ENCODE data around the gene OPRL1. TPM values are rescaled to one million over a fixed set of nuclear protein-coding genes. Genes with fewer than 3 reads are reported as not detected.

The OPRL1 gene
- polyA plus RNA-seq, 1 of the 3 experiments (the other 2 are of a cell fraction): 1.8 TPM

GRCh38 chr20:64062276-64062595 is 17.6 kb upstream of the OPRL1 start:
- Histone ChIP-seq H3K9me3 (no peaks in the 10 kb centered on the region), H3K9ac (peak overlapping the region; percentile 90), H3K27me3 (ENCODE audit: insufficient read depth) (no peaks in the 10 kb centered on the region), H4K20me1 (ENCODE audit: insufficient read depth) (no peaks in the 10 kb centered on the region), H3K79me2 (ENCODE audit: insufficient read depth) (peaks cover 15% of the 10 kb centered on the region; the same call in 1 of the 2 replicates), H3K4me1 (ENCODE audit: control insufficient read depth in 1 of 2, insufficient read depth in 2 of 2, low read depth in 1 of 2, low read length in 1 of 2) (peaks cover 14 to 20% of the 10 kb centered on the region in 2 experiments; a peak in 2 of 4 replicates), H3K4me2 (peak overlapping the region; percentile 98), H3F3A (replicated peaks; ENCODE audit: insufficient read depth) (peaks cover 4% of the 10 kb centered on the region), H3K9me2 (no peaks in the 10 kb centered on the region), H2AFZ (ENCODE audit: low read depth) (peak overlapping the region; percentile 85; the same call in 1 of the 2 replicates), H3K27ac (ENCODE audit: low read depth in 2 of 2, low read length in 1 of 2) (peak overlapping the region; percentile 59 to 83; a peak in 2 of 4 replicates), H3K36me3 (replicated peaks in 1 of 2; ENCODE audit: control insufficient read depth in 1 of 2, insufficient read depth in 2 of 2, low read length in 1 of 2) (no peaks in the 10 kb centered on the region), H3K4me3 (ENCODE audit: low read depth in 2 of 2, low read length in 1 of 2) (peak overlapping the region; percentile 91 to 93)
- WGBS (ENCODE audit: low lambda C conversion rate): 78% methylated on average over 3 of the region's 5 CpGs
- ChIA-PET POLR2A (interaction anchor here (0.6 to 1.5 kb wide), 7 partner anchors 9 to 84 kb away, joined by 3 to 4 read pairs (median 3); partner anchors contain the start of genes OPRL1, PRPF6 and RGS19), CTCF (interaction anchor here (1.0 to 2.5 kb wide), 8 partner anchors 10 to 82 kb away, joined by 3 to 12 read pairs (median 7); partner anchors contain the start of gene LKAAEAR1)
- TF ChIP-seq CHD2 (IDR thresholded peaks at IDR 0.05; ENCODE audit: low read length, partially characterized antibody) (no peak), USF2 (IDR thresholded peaks at IDR 0.05; ENCODE audit: borderline replicate concordance, low read depth, low read length) (no peak)
- no peak for DNase-seq

- H3K9me2 ChIP-seq: no peaks in the 10 kb centered on the region
- 6% methylated on average over 40 of the region's 85 CpGs for WGBS (ENCODE audit: low lambda C conversion rate)
- no peaks in the 10 kb centered on the region for H3K27me3 ChIP-seq (ENCODE audit: insufficient read depth)
- POLR2A ChIA-PET: interaction anchor here (0.5 to 1.5 kb wide), 10 partner anchors 8 to 198 kb away, joined by 3 to 7 read pairs (median 4); partner anchors contain the start of genes OPRL1, PRPF6, RGS19 and TPD52L2
- H3K79me2 ChIP-seq (ENCODE audit: insufficient read depth): peaks cover 15% of the 10 kb centered on the region; the same call in 1 of the 2 replicates
- no peaks in the 10 kb centered on the region for H3K9me3 ChIP-seq
- DNase-seq: peak; percentile 99
- H3F3A ChIP-seq (replicated peaks; ENCODE audit: insufficient read depth): peaks cover 4% of the 10 kb centered on the region
- H4K20me1 ChIP-seq (ENCODE audit: insufficient read depth): no peaks in the 10 kb centered on the region
- H3K4me2 ChIP-seq: peak within 1 kb of the TSS; percentile 98
- peak within 1 kb of the TSS; percentile 64 to 83 for H3K27ac ChIP-seq (ENCODE audit: low read depth in 2 of 2, low read length in 1 of 2)
- peak within 1 kb of the TSS; percentile 90 for H3K9ac ChIP-seq
- peak within 1 kb of the TSS; percentile 85 for H2AFZ ChIP-seq (ENCODE audit: low read depth)
- peak within 1 kb of the TSS; percentile 91 to 93 for H3K4me3 ChIP-seq (ENCODE audit: low read depth in 2 of 2, low read length in 1 of 2)
- peaks cover 14 to 17% of the 10 kb centered on the region in 2 experiments; a peak in 2 of 4 replicates for H3K4me1 ChIP-seq (ENCODE audit: control insufficient read depth in 1 of 2, insufficient read depth in 2 of 2, low read depth in 1 of 2, low read length in 1 of 2)
- H3K36me3 ChIP-seq (replicated peaks in 1 of 2; ENCODE audit: control insufficient read depth in 1 of 2, insufficient read depth in 2 of 2, low read length in 1 of 2): no peaks in the 10 kb centered on the region
- CTCF ChIA-PET: interaction anchor here (0.6 to 2.5 kb wide), 10 partner anchors 9 to 83 kb away, joined by 3 to 12 read pairs (median 6); partner anchors contain the start of gene LKAAEAR1
- no peak for TF ChIP-seq FOXM1 (IDR thresholded peaks at IDR 0.05; ENCODE audit: low read depth)
- TF ChIP-seq ELF1 (IDR thresholded peaks at IDR 0.05): peak; percentile 34; the same call in 1 of the 2 replicates
- peak; percentile 91 for TF ChIP-seq POLR2AphosphoS5 (IDR thresholded peaks at IDR 0.05; ENCODE audit: low read depth, low read length)
- TF ChIP-seq CHD2 (IDR thresholded peaks at IDR 0.05; ENCODE audit: low read length, partially characterized antibody): peak; percentile 96
- no peak; a peak in 1 of 4 replicates for TF ChIP-seq EP300 (IDR thresholded peaks at IDR 0.05; ENCODE audit: borderline replicate concordance in 1 of 2, low read depth in 1 of 2, low read length in 1 of 2)
- TF ChIP-seq FOXJ3 (CRISPR knock-in tag; IDR thresholded peaks at IDR 0.05): peak; percentile 47; the same call in 1 of the 2 replicates
- no peak for TF ChIP-seq RXRA (IDR thresholded peaks at IDR 0.05; ENCODE audit: borderline replicate concordance, low read depth)
- no peak for TF ChIP-seq RAD21 (IDR thresholded peaks at IDR 0.05; ENCODE audit: low read length)
- TF ChIP-seq JUND (IDR thresholded peaks at IDR 0.05): no peak
- no peak for TF ChIP-seq SMC3 (IDR thresholded peaks at IDR 0.05; ENCODE audit: low read depth, low read length)
- no peak for TF ChIP-seq TCF12 (IDR thresholded peaks at IDR 0.05)
- no peak; the same call in 1 of the 2 replicates for TF ChIP-seq RCOR1 (IDR thresholded peaks at IDR 0.05; ENCODE audit: low read length)
- TF ChIP-seq YY1 (IDR thresholded peaks at IDR 0.05; ENCODE audit: low read depth): peak; percentile 49; the same call in 1 of the 2 replicates
- no peak for TF ChIP-seq NFIC (IDR thresholded peaks at IDR 0.05; ENCODE audit: borderline replicate concordance)
- TF ChIP-seq TAF1 (IDR thresholded peaks at IDR 0.05; ENCODE audit: borderline replicate concordance, low read depth, low read length): peak; percentile 47
- TF ChIP-seq GABPA (IDR thresholded peaks at IDR 0.05; ENCODE audit: low read depth): peak; percentile 57; the same call in 1 of the 2 replicates
- no peak for TF ChIP-seq FOSL2 (IDR thresholded peaks at IDR 0.05; ENCODE audit: borderline replicate concordance, low read depth)
- no peak for TF ChIP-seq TEAD4 (IDR thresholded peaks at IDR 0.05; ENCODE audit: borderline replicate concordance, insufficient read depth)
- TF ChIP-seq EZH2phosphoT487 (IDR thresholded peaks at IDR 0.05; ENCODE audit: borderline replicate concordance, low read depth): no peak
- TF ChIP-seq USF2 (IDR thresholded peaks at IDR 0.05; ENCODE audit: borderline replicate concordance, low read depth, low read length): no peak
- peak; percentile 68; the same call in 1 of the 2 replicates for TF ChIP-seq ZBTB33 (IDR thresholded peaks at IDR 0.05; ENCODE audit: borderline replicate concordance, low read depth)
- TF ChIP-seq GATA2 (CRISPR knock-in tag; IDR thresholded peaks at IDR 0.05): no peak
- TF ChIP-seq MXI1 (IDR thresholded peaks at IDR 0.05; ENCODE audit: low read depth, low read length): peak; percentile 36; the same call in 1 of the 2 replicates
Observed at GRCh38 chr20:64062596-64063388, 17.1 kb upstream of the OPRL1 start, which contains the start of gene TCEA2. Gene TCEA2, plus strand, starts transcription at chr20:64063198. Its CDS starts 115 bp downstream, at chr20:64063313.
